ENCODE measurements around the gene STIM2.

STIM2 gene

GRCh38 chr4:27005905-27006590, 145.4 kb downstream of the STIM2 start:
- TF ChIP-seq CTCF (IDR thresholded peaks at IDR 0.05; ENCODE audit: unreplicated experiment in 3 of 3) = no peak
- H3K4me3 Mint-ChIP-seq = no peak overlapping the region
- H3K4me1 Mint-ChIP-seq = peaks cover 41% of the 10 kb centered on the region
- no peaks in the 10 kb centered on the region for H3K27me3 Mint-ChIP-seq (ENCODE audit: low read depth)
- H3K36me3 Mint-ChIP-seq (ENCODE audit: low read depth) = peaks cover 4% of the 10 kb centered on the region
- peak overlapping the region in 2 of 3 experiments; percentile 9 to 18 for H3K27ac Mint-ChIP-seq
- no peaks in the 10 kb centered on the region for H3K9me3 Mint-ChIP-seq

- Mint-ChIP-seq H3K27ac (peak overlapping the region in 2 of 3 experiments; percentile 9 to 18), H3K9me3 (no peaks in the 10 kb centered on the region), H3K4me1 (peaks cover 36% of the 10 kb centered on the region), H3K4me3 (no peak overlapping the region), H3K36me3 (ENCODE audit: low read depth) (peaks cover 4% of the 10 kb centered on the region), H3K27me3 (ENCODE audit: low read depth) (no peaks in the 10 kb centered on the region)
- TF ChIP-seq CTCF (IDR thresholded peaks at IDR 0.05; ENCODE audit: unreplicated experiment in 3 of 3) = no peak
Observed at GRCh38 chr4:27006646-27007045, 146.0 kb downstream of the STIM2 start.

- no peak for TF ChIP-seq CTCF (IDR thresholded peaks at IDR 0.05; ENCODE audit: unreplicated experiment in 3 of 3)
- no peaks in the 10 kb centered on the region for H3K9me3 Mint-ChIP-seq
- H3K4me3 Mint-ChIP-seq = no peak overlapping the region
- H3K27me3 Mint-ChIP-seq (ENCODE audit: low read depth) = no peaks in the 10 kb centered on the region
- peaks cover 4% of the 10 kb centered on the region for H3K36me3 Mint-ChIP-seq (ENCODE audit: low read depth)
- H3K4me1 Mint-ChIP-seq = peaks cover 36% of the 10 kb centered on the region
- peak overlapping the region in 1 of 3 experiments; percentile 23 for H3K27ac Mint-ChIP-seq
Observed at GRCh38 chr4:27007507-27007906, 146.9 kb downstream of the STIM2 start.

GRCh38 chr4:27008679-27009078, 148.0 kb downstream of the STIM2 start:
- H3K27me3 Mint-ChIP-seq (ENCODE audit: low read depth) = no peaks in the 10 kb centered on the region
- no peak for TF ChIP-seq CTCF (IDR thresholded peaks at IDR 0.05; ENCODE audit: unreplicated experiment in 3 of 3)
- no peaks in the 10 kb centered on the region for H3K9me3 Mint-ChIP-seq
- H3K27ac Mint-ChIP-seq = no peak overlapping the region
- H3K4me3 Mint-ChIP-seq = no peak overlapping the region
- H3K4me1 Mint-ChIP-seq = peaks cover 31% of the 10 kb centered on the region
- peaks cover 4% of the 10 kb centered on the region for H3K36me3 Mint-ChIP-seq (ENCODE audit: low read depth)

GRCh38 chr4:27009539-27009938, 148.9 kb downstream of the STIM2 start:
- Mint-ChIP-seq H3K9me3 (no peaks in the 10 kb centered on the region), H3K27ac (peak overlapping the region in 2 of 3 experiments; percentile 37 to 72), H3K4me1 (peaks cover 24% of the 10 kb centered on the region), H3K27me3 (ENCODE audit: low read depth) (no peaks in the 10 kb centered on the region), H3K4me3 (no peak overlapping the region), H3K36me3 (ENCODE audit: low read depth) (peaks cover under 1% of the 10 kb centered on the region)
- no peak for TF ChIP-seq CTCF (IDR thresholded peaks at IDR 0.05; ENCODE audit: unreplicated experiment in 3 of 3)

GRCh38 chr4:27010334-27010940, 149.8 kb downstream of the STIM2 start:
- Mint-ChIP-seq H3K27ac (peak overlapping the region in 1 of 3 experiments; percentile 37), H3K4me1 (peaks cover 24% of the 10 kb centered on the region), H3K36me3 (ENCODE audit: low read depth) (no peaks in the 10 kb centered on the region), H3K4me3 (no peak overlapping the region), H3K27me3 (ENCODE audit: low read depth) (no peaks in the 10 kb centered on the region), H3K9me3 (no peaks in the 10 kb centered on the region)
- TF ChIP-seq CTCF (IDR thresholded peaks at IDR 0.05; ENCODE audit: unreplicated experiment in 3 of 3) = peak; percentile 87 to 91 (median 89)
